ENCODE data around the gene NCKAP5. TPM values are rescaled to one million over a fixed set of nuclear protein-coding genes. Genes with fewer than 3 reads are reported as not detected.

The NCKAP5 gene
- total and polyA plus RNA-seq, 2 experiments from 2014 or later = 0.21 to 0.31 TPM

DNA sequence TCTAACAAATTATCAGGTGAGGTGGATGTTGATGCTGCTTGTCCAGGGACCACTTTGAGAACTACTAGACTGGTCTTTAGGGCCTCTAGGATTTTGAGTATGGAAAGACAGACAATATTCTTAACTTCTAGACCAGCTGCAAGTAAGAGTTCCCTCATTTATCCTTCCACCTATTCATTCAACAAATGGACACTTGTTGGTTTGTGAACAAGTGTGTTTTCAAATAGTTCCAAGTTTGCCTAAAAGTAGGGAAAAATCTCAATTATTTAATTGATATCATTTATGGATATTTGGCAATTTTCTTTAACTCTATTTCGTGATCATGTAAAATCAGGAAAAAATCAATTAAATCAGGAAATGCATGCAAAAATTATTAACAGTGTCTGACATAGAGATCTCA, 245.4 kb downstream of the NCKAP5 start:
- no peak for DNase-seq (ENCODE audit: low read depth in 1 of 2, low spot score in 1 of 2)
- H3K4me3 ChIP-seq = no peak overlapping the region
- no peak overlapping the region for H3K27ac ChIP-seq
- H3K36me3 ChIP-seq = no peaks in the 10 kb centered on the region
- no peaks in the 10 kb centered on the region for H3K4me1 ChIP-seq (ENCODE audit: low read depth)
- H3K9me3 ChIP-seq (ENCODE audit: low read depth) = no peaks in the 10 kb centered on the region
- H3K27me3 ChIP-seq = no peaks in the 10 kb centered on the region
- TF ChIP-seq, protein P1, sequence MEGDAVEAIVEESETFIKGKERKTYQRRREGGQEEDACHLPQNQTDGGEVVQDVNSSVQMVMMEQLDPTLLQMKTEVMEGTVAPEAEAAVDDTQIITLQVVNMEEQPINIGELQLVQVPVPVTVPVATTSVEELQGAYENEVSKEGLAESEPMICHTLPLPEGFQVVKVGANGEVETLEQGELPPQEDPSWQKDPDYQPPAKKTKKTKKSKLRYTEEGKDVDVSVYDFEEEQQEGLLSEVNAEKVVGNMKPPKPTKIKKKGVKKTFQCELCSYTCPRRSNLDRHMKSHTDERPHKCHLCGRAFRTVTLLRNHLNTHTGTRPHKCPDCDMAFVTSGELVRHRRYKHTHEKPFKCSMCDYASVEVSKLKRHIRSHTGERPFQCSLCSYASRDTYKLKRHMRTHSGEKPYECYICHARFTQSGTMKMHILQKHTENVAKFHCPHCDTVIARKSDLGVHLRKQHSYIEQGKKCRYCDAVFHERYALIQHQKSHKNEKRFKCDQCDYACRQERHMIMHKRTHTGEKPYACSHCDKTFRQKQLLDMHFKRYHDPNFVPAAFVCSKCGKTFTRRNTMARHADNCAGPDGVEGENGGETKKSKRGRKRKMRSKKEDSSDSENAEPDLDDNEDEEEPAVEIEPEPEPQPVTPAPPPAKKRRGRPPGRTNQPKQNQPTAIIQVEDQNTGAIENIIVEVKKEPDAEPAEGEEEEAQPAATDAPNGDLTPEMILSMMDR (IDR thresholded peaks at IDR 0.05; ENCODE audit: low read depth, low read length) = no peak

DNA sequence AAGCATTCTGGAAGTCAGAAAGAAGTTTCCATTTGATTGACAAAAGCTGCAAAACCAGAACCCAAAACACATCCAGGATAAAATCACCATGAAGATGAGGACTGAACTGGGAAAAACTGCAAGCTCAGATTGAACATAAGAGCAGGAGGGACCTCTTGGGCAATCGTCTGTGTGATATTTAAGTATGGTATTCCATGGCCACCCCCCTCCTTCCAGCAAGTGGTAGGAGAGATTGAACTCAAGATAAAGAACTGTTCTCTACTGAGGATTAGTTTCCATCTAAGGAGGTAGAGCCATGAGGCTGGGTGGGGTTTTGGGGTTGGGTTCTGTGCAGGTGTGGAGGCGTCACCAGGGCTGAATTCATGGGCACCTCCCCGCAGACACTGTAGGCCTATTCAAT, 251.1 kb downstream of the NCKAP5 start:
- H3K27me3 ChIP-seq = no peaks in the 10 kb centered on the region
- H3K9me3 ChIP-seq (ENCODE audit: low read depth) = no peaks in the 10 kb centered on the region
- no peak for DNase-seq (ENCODE audit: low read depth in 1 of 2, low spot score in 1 of 2)
- H3K36me3 ChIP-seq = no peaks in the 10 kb centered on the region
- H3K4me1 ChIP-seq (ENCODE audit: low read depth) = no peaks in the 10 kb centered on the region
- no peak overlapping the region for H3K4me3 ChIP-seq
- TF ChIP-seq, protein P1 (IDR thresholded peaks at IDR 0.05; ENCODE audit: low read depth, low read length) = no peak
- no peak overlapping the region for H3K27ac ChIP-seq

DNA sequence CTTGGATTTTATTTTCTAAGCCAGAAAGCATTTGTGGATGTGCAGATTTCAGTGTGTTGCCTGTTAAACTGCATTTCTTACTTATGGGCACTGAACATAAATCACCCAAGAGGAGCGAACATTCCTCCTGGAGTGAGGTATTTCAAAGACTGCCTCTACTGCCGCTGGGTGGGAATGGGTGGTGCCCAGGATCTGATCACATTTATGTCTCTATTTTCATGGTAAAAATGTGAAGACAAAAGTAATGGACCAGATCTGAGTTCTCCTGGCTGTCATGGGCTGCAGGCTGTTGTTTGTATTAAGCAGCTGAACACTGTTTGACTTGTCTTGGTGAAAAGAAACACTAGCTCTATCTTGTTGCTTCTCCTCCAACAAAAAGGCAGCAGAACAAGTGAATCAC, 251.7 kb downstream of the NCKAP5 start:
- H3K27ac ChIP-seq = no peak overlapping the region
- TF ChIP-seq, protein P1 (IDR thresholded peaks at IDR 0.05; ENCODE audit: low read depth, low read length) = no peak
- H3K9me3 ChIP-seq (ENCODE audit: low read depth) = no peaks in the 10 kb centered on the region
- no peaks in the 10 kb centered on the region for H3K4me1 ChIP-seq (ENCODE audit: low read depth)
- H3K27me3 ChIP-seq = no peaks in the 10 kb centered on the region
- H3K4me3 ChIP-seq = no peak overlapping the region
- no peak for DNase-seq (ENCODE audit: low read depth in 1 of 2, low spot score in 1 of 2)
- H3K36me3 ChIP-seq = no peaks in the 10 kb centered on the region

GRCh38 chr2:133315280-133315679, 253.0 kb downstream of the NCKAP5 start:
- H3K4me3 ChIP-seq = no peak overlapping the region
- H3K36me3 ChIP-seq = no peaks in the 10 kb centered on the region
- TF ChIP-seq, protein P1 (IDR thresholded peaks at IDR 0.05; ENCODE audit: low read depth, low read length) = no peak
- DNase-seq (ENCODE audit: low read depth in 1 of 2, low spot score in 1 of 2) = no peak
- no peak overlapping the region for H3K27ac ChIP-seq
- no peaks in the 10 kb centered on the region for H3K27me3 ChIP-seq
- H3K9me3 ChIP-seq (ENCODE audit: low read depth) = no peaks in the 10 kb centered on the region
- H3K4me1 ChIP-seq (ENCODE audit: low read depth) = no peaks in the 10 kb centered on the region

DNA sequence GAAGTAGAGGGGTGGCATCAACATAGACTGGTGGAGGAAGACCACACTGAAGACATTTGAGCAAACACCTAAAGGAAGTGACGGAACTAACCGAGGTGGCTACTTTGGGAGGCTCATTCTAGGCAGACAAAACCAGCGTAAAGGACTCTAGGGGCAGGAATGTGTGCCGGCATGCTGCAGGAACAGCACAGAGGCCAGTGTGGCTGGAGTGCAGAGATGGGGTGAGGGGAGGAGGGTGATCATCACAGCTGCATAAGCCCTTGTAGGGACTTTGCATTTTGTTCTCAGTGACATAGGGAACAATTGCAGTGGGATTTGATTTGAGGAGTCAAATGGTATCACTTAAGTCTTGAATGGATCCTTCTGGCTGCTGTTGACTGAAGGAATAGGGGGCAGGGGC, 253.5 kb downstream of the NCKAP5 start:
- no peak overlapping the region for H3K27ac ChIP-seq
- H3K4me3 ChIP-seq = no peak overlapping the region
- H3K27me3 ChIP-seq = no peaks in the 10 kb centered on the region
- TF ChIP-seq, protein P1 (IDR thresholded peaks at IDR 0.05; ENCODE audit: low read depth, low read length) = no peak
- no peaks in the 10 kb centered on the region for H3K4me1 ChIP-seq (ENCODE audit: low read depth)
- H3K9me3 ChIP-seq (ENCODE audit: low read depth) = no peaks in the 10 kb centered on the region
- no peak for DNase-seq (ENCODE audit: low read depth in 1 of 2, low spot score in 1 of 2)
- H3K36me3 ChIP-seq = no peaks in the 10 kb centered on the region

All from cardiac muscle cell (in vitro differentiated cells and primary cell).